Spleen (tissue), 7 donors: ENCODE data around the gene CD180.

Experiments used
- CTCF ChIP-seq, 11 experiments: fragments of 200-600 bp in 7 of 11; fragments of 450-650 bp in 4 of 11; sonication (generic) in 4 of 11; IDR thresholded peaks in 8 of 11; conservative IDR thresholded peaks in 3 of 11; 1 replicate in 7 of 11; 2 replicates in 4 of 11; pipeline versions ENCODE4 v1.4.0 to v1.8.0; 2016 to 2021; ENCODE audit warnings: antibody characterized with exemption in 11 of 11, inconsistent platforms in 4 of 11, mild to moderate bottlenecking in 1 of 11
- POLR2A ChIP-seq, 3 donors: fragments of 450-650 bp; IDR thresholded peaks; one replicate each; pipeline ENCODE4 v1.5.1; 2017; ENCODE audit warnings: antibody characterized with exemption in 3 of 3, mild to moderate bottlenecking in 1 of 3
- POLR2AphosphoS5 ChIP-seq, 3 donors: sonication (generic); formaldehyde crosslinking; IDR thresholded peaks; one replicate each; pipeline ENCODE4 v1.5.1; 2017; ENCODE audit warnings: antibody characterized with exemption in 3 of 3
- donor health status: DM: no; HTN: no; CAD: no; lungs with moderate emphysema.
- donor health status: DM: no; HTN: no; CAD: no.
- donor health status: DM: no; HTN: no; CAD: no.

- TF ChIP-seq POLR2A (IDR thresholded peaks at IDR 0.05) (no peak), CTCF (IDR thresholded peaks at IDR 0.05 in 8 of 11, conservative IDR thresholded peaks at IDR 0.05 in 3 of 11) (no peak), POLR2AphosphoS5 (IDR thresholded peaks at IDR 0.05) (no peak)
Measured at GRCh38 chr5:67243944-67244343, 47.3 kb upstream of the CD180 start.
